HG02623 (cell line): Measurements from ENCODE around the gene SRSF3.
A peak's percentile ranks its signal among the peaks of the same experiment; 100 is the strongest.
"Not testable (repeated sequence)": the region's sequence is repeated elsewhere in the genome, so short reads cannot be mapped to it uniquely, and the experiment has no call there.

ENCODE experiments used
- ATAC-seq: cut with Tn5 transposase; IDR thresholded peaks from one replicate; pipeline ENCODE4 v1.9.1; 2021; ENCODE audit warnings: moderate library complexity; ENCODE audit not compliant: unreplicated experiment

Gene SRSF3

DNA sequence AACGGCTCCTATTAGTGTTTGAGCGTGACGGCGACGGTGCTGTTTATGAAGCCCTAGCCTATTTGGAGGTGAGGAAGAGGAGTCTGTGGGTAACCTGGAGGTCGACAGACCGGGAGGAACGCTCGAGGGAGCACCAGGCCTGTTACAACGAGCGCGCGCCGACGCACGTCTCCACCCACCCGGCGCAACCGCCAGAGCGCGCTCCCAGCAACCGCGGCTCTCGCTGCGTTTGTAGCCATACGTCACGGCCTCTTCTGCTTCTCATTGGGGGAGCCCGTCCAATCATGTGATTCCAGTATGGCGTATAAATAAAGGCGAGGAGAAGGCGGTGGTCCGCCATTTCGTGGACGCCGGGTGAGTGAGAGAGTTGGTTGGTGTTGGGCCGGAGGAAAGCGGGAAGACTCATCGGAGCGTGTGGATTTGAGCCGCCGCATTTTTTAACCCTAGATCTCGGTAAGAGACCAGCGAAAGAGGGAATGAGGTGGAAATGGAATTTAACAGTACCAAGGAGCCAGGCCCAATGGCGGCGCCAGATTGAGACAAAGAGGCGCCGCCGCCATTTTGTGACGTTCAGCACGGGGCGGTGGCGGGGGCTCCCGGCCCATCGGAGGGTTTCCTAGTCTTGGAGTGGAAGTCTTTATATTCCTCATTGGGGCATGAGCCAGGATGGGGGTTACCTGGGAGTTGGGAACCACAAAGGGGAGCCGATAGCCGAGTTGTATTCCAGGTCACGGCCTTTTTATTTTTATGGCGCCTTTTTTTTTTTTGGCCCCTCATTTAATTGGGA lies at the start of gene SRSF3:
Gene SRSF3 (plus strand): TSS at position 334 of the 787 bp plus-strand sequence. CDS start 2,401 bp downstream, outside the sequence.
- peak; percentile 83 for ATAC-seq

DNA sequence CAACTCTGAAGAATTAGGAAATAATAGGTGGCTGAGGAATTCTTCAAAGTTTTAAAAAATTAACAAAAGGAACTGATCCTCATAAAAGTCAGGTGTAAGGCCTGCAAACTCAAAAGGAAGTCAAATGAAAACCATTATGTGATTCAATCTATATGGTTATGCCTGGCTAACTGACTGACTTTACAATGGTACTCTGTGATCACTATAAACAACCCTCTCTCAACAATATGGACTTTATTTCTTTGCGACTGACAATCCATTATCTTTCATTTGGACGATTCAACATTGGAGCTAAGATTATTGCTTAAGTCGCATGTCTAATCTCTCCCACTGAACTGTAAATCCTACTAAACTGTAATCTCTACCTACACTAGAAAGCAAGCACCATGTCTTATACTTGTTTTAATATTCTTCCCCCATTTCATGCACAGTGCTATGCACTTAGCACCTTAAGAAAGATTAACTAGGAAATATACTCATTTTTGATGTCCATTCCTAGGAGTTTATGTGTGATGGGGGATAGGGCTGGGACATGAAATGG lies 48.3 kb upstream of the SRSF3 start:
- ATAC-seq = no peak

DNA sequence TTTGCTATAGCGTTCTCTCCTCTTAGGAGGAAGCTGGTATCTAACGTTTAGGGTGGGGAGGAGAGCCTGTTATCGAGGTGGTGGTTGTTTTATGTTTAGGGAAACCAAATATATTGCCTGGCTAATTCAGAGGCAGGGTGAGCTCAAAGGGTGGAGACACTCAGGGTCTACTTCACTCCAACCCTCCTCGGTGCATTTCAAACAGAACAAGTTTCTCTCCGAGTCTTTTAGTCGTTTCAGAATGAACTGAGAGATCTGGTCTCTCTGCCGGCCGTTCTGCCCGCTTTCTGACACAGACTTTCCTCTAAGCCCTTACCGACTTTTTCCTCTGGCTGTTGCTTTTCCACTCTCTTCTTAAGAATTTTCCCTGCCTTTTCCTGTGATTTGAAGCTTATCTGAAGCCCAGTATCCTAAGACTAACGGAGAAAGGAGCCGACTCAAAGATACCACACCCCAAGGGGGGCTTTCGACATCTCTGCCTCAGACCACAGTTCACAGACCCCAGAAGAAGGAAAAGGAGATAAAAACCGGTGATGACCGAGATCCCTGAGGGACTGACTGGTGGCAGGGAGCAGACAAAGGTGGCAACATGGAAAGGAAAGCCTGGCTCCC lies 47.7 kb upstream of the SRSF3 start:
- no peak for ATAC-seq

DNA sequence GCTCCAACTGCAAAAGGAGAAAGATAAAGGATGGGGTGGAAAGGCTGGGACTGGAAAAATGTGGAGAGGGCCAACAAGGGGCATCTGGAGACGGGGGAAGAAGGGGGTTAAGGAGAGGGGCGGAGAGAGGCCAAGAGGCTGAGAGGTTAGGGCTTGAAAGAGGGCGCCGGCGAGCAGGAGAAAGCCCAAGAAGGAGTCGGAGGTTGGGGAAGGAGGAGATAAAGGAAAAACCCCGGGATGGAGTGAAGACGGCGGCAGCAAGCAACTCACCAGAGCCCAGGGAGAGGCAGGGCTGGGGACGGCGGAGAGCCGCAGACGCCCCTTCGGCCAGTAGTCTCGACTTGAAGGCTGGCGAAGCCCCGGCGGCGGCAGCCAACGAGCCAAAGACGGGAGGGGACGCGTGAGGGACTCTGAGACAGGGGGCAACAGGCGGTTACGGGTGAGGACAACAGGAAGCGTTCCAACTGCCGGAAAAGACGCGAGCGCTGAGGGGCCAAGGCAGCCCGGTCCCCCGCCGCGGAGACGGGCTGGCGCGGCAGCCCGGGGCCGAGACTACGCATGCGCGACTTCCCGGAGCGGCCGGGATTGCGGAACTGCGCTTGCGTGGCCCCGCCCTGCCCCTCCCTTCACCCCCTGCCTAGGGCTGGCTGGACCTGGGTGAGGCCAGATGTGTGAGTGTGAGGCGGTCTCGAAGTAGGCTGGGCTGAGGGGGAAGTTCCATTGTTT lies 47.1 kb upstream of the SRSF3 start, which contains the start of gene STK38:
Gene STK38 (minus strand): TSS at position 560 of the 726 bp plus-strand sequence. CDS start 7,277 bp downstream, outside the sequence.
- ATAC-seq = peak; percentile 79

DNA sequence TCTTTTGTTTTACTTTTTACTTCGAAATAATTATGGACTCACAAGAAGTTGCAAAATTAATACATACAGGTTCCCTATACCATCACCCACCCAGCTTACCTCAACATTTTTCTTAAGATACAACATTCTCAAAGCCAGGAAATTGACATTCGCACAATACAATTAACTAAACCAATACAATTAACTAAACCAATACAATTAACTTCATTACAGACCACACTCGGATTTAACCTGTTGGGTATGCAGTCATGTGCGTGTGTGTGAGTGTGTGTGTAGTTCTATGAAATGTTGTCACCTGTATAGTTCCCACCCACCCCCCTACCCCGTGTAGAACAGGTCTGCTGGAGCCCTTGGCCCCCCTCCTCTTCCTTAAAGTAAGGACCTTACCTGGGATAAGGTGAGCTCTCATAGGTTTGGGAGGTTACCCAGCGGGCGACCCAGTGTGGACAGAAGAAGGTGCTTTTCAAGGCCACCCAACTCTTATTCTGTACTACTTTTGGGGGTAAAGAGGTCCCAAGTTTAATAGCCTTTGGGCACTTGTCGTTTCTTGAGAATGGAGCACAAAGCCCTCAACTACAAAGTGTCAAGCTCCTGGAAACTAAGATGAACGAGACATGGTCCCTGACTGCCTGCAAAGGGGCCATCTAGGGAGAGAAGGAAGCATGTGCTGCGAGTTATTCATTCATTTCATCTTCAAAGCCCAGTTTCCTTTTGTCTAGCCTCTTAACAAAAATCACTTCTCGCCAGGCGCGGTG lies 46.3 kb upstream of the SRSF3 start:
- no peak for ATAC-seq

DNA sequence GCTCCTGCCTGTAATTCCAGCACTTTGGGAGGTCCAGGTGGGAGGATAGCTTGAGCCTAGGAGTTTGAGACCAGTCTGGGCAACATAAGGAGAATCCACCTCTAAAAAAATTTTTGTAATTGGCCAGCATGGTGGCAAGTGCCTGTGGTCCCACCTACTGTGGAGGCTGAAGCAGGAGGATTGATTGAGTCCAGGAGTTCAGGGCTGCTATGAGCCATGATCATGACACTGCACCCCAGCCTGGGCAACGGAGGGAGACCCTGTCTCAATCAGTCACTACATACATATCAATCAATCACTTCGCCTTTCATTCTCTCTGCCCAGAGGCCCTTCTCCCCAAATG lies 45.8 kb upstream of the SRSF3 start:
- no peak for ATAC-seq

DNA sequence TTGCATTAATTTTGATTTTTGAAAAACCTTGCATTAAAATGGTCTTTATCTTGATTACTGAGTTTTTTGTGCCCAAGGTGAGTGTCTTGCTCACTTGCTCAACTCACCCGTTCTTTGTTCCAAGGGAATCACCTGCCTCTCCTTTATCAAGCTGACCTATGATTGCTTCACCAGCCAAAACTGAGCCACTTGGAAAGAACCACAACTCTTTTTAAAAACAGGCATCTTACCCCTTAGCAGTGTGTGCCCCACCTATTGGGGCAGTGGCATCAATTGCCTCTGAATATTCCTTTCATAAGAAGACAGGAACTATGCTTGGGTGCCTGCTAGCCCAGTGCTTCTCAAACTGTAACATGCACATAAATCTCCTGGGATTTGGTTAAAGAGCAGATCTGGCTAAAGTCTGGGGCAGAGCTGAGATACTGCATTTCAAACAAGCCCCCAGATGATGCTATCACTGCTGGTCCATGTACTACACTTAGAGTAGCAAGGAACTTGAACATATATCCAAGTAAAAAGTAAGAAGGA lies 43.6 kb upstream of the SRSF3 start:
- no peak for ATAC-seq

DNA sequence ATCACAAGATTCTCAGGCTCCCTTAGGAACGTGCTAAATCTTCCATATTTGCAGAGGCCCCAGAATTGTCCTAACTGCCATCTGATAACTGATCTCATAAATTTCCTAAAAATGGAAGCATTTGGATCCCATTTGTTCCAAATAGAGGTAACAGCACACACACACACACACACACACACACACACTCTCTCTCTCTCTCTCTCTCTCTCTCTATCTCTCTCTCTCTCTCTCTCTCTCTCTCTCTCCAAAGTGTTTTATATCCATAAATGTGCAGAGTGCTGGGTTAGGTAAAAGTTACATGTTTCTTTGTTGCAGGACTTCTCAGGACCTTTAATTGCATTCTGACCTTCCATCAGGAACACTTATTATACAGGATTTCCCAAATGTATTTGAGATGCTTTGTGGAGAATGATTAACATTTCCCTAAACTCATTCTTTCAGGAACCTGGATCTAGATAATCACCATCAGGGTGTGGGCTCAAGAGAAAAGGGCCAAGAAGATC lies 38.4 kb upstream of the SRSF3 start:
- no peak for ATAC-seq

DNA sequence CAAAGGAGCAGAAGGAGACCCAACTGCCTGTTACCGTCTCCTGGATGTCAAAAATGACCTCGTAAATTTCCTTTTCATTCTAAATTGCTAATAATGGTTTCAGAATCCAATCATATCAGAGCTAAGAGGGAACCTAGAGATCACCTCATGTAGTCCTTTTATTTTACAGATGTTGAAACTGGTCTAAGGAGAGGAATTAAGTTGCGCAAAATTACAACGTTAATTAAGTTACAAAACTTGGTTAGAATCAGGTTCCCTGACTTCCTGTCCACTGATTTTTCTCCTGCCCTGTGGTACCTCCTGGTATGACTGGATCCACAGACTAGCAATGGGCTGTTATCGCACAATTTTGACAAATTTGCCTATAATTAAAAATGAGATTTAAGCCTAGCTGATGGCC lies 37.9 kb upstream of the SRSF3 start:
- ATAC-seq = no peak

DNA sequence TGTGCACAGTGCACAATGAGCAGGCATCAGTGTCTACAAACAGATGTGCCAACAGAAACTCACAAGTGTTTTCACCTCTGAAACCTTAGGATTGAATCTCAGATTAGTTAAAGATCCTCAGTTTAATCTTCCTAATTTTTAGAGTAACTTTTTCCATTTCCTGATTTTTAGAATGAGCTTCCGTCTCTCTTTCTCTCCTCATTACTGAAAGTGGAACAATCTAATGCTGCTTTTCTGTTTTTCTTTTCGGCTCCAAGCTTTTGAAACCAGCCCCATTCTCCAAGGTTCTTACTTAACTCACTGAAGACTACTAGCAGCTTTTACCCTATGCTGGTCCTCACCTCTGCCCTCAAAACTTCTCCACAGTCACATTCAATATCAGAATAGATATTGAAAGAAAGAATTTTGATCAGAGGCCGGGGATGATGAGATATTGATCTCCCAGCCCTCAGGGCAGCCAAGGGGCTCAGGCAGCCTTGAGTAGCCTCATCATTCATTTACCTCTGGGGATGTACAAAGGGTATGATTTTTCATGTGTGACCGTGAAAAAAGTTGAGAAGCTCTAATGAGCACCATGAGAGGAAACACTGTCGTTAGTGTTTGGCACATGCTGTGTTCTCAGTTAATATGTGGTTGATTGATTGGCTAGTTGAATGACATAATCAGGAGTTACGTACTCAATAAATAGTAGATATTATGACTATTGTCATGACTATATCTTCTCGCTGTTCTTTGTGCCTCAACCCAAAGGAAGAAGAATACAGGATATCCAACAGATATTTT lies 35.0 kb upstream of the SRSF3 start:
- no peak for ATAC-seq

DNA sequence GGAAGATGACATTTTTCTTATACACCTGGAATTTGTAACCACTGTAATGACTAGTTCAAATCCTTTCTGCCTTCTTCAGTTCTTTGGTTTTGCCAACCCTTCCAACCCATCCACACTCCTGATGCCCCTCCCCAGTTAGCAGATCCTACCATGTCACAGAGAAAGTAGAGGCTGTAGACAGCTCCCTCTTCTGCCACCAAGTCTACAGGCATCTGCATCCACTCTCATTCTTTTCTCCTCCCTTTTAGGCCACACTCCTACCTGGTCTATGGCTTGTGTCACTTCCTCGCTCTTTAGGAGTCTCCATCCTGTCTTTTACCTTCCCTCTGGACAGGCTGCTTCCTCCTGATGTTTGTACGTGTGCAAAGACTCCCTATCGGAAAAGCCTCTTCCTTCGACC lies 33.3 kb upstream of the SRSF3 start:
- no peak for ATAC-seq

DNA sequence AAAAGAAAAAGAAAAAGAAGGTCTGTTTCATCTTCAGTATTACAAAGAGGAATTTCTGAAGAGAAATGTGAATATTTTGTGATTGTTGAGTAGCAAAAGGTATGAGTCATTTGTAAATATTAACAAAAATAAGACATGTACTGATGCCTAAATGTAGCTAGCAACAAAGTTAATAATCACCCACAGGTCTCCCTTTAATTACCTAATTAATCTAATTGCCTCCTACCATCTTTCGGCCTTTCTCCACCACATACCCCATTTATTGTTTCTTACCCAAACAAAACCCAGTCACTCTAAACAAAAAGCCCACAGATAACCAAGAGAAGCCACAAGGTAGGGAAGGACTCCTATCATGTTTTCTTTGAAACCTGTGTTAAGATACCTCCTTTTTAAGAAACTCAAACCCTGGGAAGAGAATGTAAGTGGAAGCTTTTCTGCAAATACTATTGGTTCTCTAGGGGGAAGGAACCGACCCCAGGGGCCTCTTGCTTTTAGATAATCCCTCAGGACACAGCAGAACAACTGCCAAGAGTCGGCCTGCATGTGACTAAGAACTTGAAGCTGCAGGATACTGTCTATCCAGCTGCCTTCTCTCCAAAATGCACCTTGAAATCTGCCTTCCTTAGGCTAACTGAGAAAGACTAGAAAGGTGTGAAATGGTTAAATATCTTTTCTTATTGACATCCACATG lies 30.8 kb upstream of the SRSF3 start:
- ATAC-seq = no peak

DNA sequence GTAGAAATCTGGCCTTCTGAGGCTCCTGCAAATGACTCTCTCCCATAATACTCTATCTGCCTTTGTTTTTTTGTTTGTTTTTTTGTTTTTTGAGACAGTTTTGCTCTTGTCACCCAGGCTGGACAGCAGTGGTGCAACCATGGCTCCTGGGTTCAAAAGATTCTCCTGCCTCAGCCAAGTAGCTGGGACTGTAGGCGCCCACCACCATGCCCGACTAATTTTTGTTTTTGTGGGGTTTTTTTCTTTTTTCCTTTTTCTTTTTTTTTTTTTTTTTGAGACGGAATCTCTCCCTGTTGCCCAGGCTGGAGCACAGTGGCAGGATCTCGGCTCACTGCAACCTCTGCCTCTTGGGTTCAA lies 30.3 kb upstream of the SRSF3 start:
- no peak for ATAC-seq

DNA sequence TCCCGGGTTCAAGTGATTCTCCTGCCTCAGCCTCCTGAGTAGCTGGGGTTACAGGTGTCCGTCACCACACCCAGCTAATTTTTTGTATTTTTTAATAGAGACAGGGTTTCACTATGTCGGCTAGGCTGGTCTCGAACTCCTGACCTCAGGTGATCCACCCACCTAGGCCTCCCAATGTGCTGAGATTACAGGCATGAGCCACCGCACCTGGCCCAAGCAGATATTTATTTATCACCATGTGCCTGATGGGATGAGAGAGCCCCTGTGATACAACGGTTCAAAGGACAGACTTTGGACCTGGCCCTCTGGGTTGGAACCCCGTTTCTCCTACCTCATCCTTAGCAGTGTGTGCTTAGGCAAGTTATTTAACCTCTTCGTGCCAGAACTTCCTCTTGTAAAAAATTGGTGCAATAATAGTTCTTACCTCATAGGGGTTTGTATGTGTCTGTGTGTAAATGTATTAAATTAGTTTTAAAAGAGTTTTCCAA lies 27.7 kb upstream of the SRSF3 start:
- ATAC-seq = no peak

DNA sequence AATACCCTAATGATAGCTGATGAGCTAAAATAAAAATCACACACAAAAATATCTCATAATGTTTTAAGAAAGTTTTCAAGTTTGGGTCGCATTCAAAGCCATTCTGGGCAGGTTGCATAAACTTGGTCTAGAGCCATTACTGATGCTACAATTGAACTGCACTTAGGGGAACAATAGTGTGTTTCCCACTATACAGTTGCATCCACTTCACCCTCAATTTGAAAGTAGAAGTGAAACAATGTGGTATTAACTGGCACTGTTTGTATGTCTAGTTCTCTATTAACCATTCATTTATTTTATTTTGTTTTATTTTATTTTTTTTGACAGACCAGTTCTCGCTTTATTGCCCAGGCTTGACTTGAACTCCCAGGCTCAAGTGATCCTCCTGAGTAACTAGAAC lies 23.9 kb upstream of the SRSF3 start:
- ATAC-seq = no peak

DNA sequence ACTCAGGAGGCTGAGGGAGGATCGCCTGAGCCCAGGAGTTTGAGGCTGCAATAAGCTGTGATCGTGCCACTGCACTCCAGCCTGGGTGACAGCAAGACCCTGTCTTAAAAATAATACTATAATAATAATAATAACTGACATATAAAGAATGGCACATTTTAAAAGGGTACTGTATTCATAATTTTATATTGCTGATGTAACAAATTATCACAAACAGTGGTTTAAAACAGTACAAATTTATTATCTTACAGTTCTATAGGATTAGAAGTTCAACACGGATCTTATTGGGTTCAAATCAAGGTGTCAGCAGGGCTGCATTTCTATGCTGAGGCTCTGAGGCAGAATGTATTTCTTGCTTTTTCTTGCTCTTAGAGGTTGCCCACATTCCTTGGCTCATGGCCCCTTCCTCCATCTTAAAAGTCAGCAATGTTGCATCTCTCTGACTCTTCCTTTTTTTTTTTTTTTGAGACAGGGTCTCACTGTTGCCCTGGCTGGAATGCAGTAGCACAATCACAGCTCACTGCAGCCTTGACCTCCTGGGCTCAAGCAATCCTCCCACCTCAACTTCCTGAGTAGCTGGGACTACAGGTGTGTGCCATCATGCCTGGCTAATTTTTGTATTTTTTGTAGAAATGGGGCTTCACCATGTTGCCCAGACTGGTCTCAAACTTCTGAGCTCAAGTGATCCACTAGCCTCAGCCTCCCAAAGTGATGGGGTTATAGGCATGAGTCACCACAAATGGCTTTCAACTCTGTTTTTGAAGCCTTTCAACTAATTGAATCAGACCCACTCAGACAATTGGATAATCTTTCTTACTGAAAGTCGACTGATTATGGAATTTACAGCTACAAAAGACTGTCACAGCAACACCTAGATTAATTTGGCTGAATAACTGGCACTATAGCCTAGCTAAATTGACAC lies 22.8 kb upstream of the SRSF3 start:
- no peak for ATAC-seq

DNA sequence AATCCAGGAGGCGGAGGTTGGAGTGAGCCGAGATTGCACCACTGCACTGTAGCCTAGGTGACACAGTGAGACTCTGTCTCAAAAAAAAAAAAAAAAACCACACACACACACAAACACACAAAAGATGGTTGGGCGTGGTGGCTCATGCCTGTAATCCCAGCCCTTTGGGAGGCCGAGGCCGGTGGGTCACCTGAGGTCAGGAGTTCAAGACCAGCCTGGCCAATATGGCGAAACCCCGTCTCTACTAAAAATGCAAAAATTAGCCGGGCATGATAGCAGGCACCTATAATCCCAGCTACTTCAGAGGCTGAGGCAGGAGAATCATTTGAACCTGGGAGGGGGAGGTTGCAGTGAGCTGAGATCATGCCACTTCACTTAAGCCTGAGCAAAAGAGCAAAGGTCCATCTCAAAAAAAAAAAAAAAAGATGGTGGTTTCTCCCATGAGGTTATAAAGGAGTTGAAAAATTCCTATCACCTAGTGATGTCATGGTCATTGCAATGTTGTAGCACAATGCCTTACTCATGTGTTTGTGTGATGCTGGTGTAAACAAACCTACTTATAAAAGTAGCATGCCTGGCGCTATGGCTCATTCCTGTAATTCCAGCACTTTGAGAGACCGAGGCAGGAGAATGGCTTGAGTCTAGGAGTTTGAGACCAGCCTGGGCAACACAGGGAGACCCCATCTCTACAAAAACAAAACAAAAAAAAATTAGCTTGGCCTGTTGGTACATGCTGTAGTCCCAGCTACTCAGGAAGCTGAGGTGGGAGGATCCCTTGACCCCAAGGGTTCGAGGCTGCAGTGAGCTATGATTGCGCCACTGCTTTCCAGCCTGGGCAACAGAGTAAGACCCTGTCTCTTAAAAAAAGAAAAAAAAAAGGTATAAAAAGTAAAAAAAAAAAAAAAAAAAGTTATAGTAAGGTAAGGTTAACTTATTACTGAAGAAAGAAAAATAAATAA lies 21.5 kb upstream of the SRSF3 start:
- not testable (repeated sequence) for ATAC-seq
